Stomach (tissue), 4 donors: ENCODE results near the gene PDSS2.

ENCODE experiments used
- EP300 ChIP-seq: sonication (generic); formaldehyde crosslinking; IDR thresholded peaks from one replicate; pipeline ENCODE4 v1.6.1; 2017; ENCODE audit warnings: antibody characterized with exemption
- TF ChIP-seq, protein P1 (sequence below), 7 experiments: fragments of 450-650 bp in 4 of 7; fragments of 200-600 bp in 3 of 7; sonication (generic) in 3 of 7; IDR thresholded peaks; one replicate each; pipeline ENCODE4 v1.5.1; 2016 to 2019; ENCODE audit warnings: antibody characterized with exemption in 7 of 7, control low read depth in 2 of 7, mild to moderate bottlenecking in 1 of 7

GRCh38 chr6:107337191-107337741, 122.1 kb downstream of the PDSS2 start:
- TF ChIP-seq EP300: no peak
- TF ChIP-seq, protein P1, sequence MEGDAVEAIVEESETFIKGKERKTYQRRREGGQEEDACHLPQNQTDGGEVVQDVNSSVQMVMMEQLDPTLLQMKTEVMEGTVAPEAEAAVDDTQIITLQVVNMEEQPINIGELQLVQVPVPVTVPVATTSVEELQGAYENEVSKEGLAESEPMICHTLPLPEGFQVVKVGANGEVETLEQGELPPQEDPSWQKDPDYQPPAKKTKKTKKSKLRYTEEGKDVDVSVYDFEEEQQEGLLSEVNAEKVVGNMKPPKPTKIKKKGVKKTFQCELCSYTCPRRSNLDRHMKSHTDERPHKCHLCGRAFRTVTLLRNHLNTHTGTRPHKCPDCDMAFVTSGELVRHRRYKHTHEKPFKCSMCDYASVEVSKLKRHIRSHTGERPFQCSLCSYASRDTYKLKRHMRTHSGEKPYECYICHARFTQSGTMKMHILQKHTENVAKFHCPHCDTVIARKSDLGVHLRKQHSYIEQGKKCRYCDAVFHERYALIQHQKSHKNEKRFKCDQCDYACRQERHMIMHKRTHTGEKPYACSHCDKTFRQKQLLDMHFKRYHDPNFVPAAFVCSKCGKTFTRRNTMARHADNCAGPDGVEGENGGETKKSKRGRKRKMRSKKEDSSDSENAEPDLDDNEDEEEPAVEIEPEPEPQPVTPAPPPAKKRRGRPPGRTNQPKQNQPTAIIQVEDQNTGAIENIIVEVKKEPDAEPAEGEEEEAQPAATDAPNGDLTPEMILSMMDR (IDR thresholded peaks at IDR 0.05): no peak
